H9 (cell line): ENCODE data around the gene RNF114. TPM values are rescaled to one million over a fixed set of nuclear protein-coding genes. Genes with fewer than 3 reads are reported as not detected.

Experiments used
- DNase-seq: peaks from one replicate; pipeline ENCODE4 v3.0.0-alpha.2; 2017
- H2AFZ ChIP-seq: one replicate; pipeline ENCODE4 v1.6.1; 2013; ENCODE audit warnings: mild to moderate bottlenecking, low read length, control low read depth, moderate library complexity
- H2AK5ac ChIP-seq: 2 replicates; pipeline ENCODE4 v1.6.1; 2013; ENCODE audit warnings: low read length, control low read depth, mixed read lengths; ENCODE audit not compliant: insufficient read length
- H2BK120ac ChIP-seq: one replicate; pipeline ENCODE4 v1.6.1; 2013; ENCODE audit warnings: low read depth, mild to moderate bottlenecking, low read length, control low read depth, inconsistent platforms; ENCODE audit not compliant: poor library complexity, severe bottlenecking
- H2BK12ac ChIP-seq: 2 replicates; pipeline ENCODE4 v1.6.1; 2013; ENCODE audit warnings: low read length, control low read depth, mixed read lengths, low read depth; ENCODE audit not compliant: insufficient read length
- H2BK15ac ChIP-seq: 2 replicates; pipeline ENCODE4 v1.6.1; 2013; ENCODE audit warnings: low read depth, low read length, control low read depth
- H2BK20ac ChIP-seq: one replicate; pipeline ENCODE4 v1.6.1; 2013; ENCODE audit warnings: low read depth, mild to moderate bottlenecking, low read length, control low read depth, inconsistent platforms; ENCODE audit not compliant: poor library complexity, severe bottlenecking
- H2BK5ac ChIP-seq: 2 replicates; pipeline ENCODE4 v1.6.1; 2013; ENCODE audit warnings: low read length, control low read depth, mixed read lengths; ENCODE audit not compliant: insufficient read length
- H3K14ac ChIP-seq: 2 replicates; pipeline ENCODE4 v1.6.1; 2013; ENCODE audit warnings: low read length, control low read depth; ENCODE audit not compliant: insufficient read depth
- H3K18ac ChIP-seq: 2 replicates; pipeline ENCODE4 v1.6.1; 2013; ENCODE audit warnings: low read depth, mild to moderate bottlenecking, mixed read lengths, low read length, control low read depth; ENCODE audit not compliant: insufficient read length
- H3K23ac ChIP-seq: 2 replicates; pipeline ENCODE4 v1.6.1; 2013; ENCODE audit warnings: low read length, control low read depth, mixed read lengths, low read depth; ENCODE audit not compliant: insufficient read length
- H3K23me2 ChIP-seq: 2 replicates; pipeline ENCODE4 v1.6.1; 2013; ENCODE audit warnings: low read depth, mild to moderate bottlenecking, mixed read lengths, low read length, control low read depth; ENCODE audit not compliant: insufficient read length, poor library complexity, severe bottlenecking
- H3K27ac ChIP-seq: 2 replicates; pipeline ENCODE4 v1.5.1; 2013; ENCODE audit warnings: low read length, control low read depth, mixed read lengths, low read depth; ENCODE audit not compliant: insufficient read length
- H3K27me3 ChIP-seq: 2 replicates; pipeline ENCODE4 v1.6.1; 2013; ENCODE audit warnings: low read length, control low read depth, inconsistent platforms; ENCODE audit not compliant: insufficient read depth
- H3K4ac ChIP-seq: 2 replicates; pipeline ENCODE4 v1.6.1; 2013; ENCODE audit warnings: low read depth, mild to moderate bottlenecking, control low read depth, inconsistent platforms, low read length, moderate library complexity
- H3K4me1 ChIP-seq: 2 replicates; pipeline ENCODE4 v1.6.1; 2013; ENCODE audit warnings: low read length, control low read depth, inconsistent platforms; ENCODE audit not compliant: insufficient read depth
- H3K4me2 ChIP-seq: 2 replicates; pipeline ENCODE4 v1.6.1; 2013; ENCODE audit warnings: low read length, control low read depth, mixed read lengths; ENCODE audit not compliant: insufficient read length, insufficient read depth
- H3K56ac ChIP-seq: 2 replicates; pipeline ENCODE4 v1.6.1; 2013; ENCODE audit warnings: low read depth, mild to moderate bottlenecking, mixed read lengths, low read length, control low read depth; ENCODE audit not compliant: insufficient read length
- H3K79me1 ChIP-seq: 2 replicates; pipeline ENCODE4 v1.6.1; 2013; ENCODE audit warnings: low read depth, mild to moderate bottlenecking, moderate library complexity, low read length, control low read depth, inconsistent platforms; ENCODE audit not compliant: insufficient read depth, poor library complexity, severe bottlenecking
- H3K79me2 ChIP-seq: 2 replicates; pipeline ENCODE4 v1.6.1; 2013; ENCODE audit warnings: low read length, control low read depth, inconsistent platforms; ENCODE audit not compliant: insufficient read depth
- H3K9ac ChIP-seq: 2 replicates; pipeline ENCODE4 v1.6.1; 2013; ENCODE audit warnings: low read length, control low read depth, mixed read lengths; ENCODE audit not compliant: insufficient read length; ENCODE audit errors: extremely low read depth
- H3K9me3 ChIP-seq: one replicate; pipeline ENCODE4 v1.6.1; 2013; ENCODE audit warnings: low read depth, low read length, inconsistent platforms; ENCODE audit not compliant: control insufficient read depth
- H3T11ph ChIP-seq: one replicate; pipeline ENCODE4 v1.6.1; 2013; ENCODE audit warnings: mild to moderate bottlenecking, low read length, control low read depth, inconsistent platforms
- H4K20me1 ChIP-seq: one replicate; pipeline ENCODE4 v1.6.1; 2013; ENCODE audit not compliant: control insufficient read depth, insufficient read length, insufficient read depth
- H4K5ac ChIP-seq: 2 replicates; pipeline ENCODE4 v1.6.1; 2013; ENCODE audit warnings: low read depth, mild to moderate bottlenecking, mixed read lengths, low read length, control low read depth; ENCODE audit not compliant: insufficient read length
- H4K8ac ChIP-seq: replicated peaks from 2 replicates; pipeline ENCODE4 v1.6.1; 2013; ENCODE audit warnings: low read length, control low read depth, mixed read lengths, low read depth; ENCODE audit not compliant: insufficient read length
- H4K91ac ChIP-seq: 2 replicates; pipeline ENCODE4 v1.6.1; 2013; ENCODE audit warnings: low read depth, mild to moderate bottlenecking, moderate library complexity, mixed read lengths, low read length, control low read depth; ENCODE audit not compliant: insufficient read length
- H3K27ac Mint-ChIP-seq, 3 experiments: 2 replicates in 2 of 3; 3 replicates in 1 of 3; pipeline ENCODE4 v1.8.0; 2020 to 2021; ENCODE audit warnings: mixed read lengths in 3 of 3, mild to moderate bottlenecking in 1 of 3, moderate library complexity in 1 of 3
- H3K27me3 Mint-ChIP-seq: 2 replicates; pipeline ENCODE4 v1.8.0; 2021; ENCODE audit warnings: low read depth, mild to moderate bottlenecking, moderate library complexity, mixed read lengths
- H3K36me3 Mint-ChIP-seq, 3 experiments: 2 replicates in 2 of 3; 3 replicates in 1 of 3; pipeline ENCODE4 v1.8.0; 2020 to 2021; ENCODE audit warnings: low read depth in 3 of 3, mixed read lengths in 3 of 3; ENCODE audit not compliant: insufficient read depth in 1 of 3
- H3K4me1 Mint-ChIP-seq, 2 experiments: 2 replicates each; pipeline ENCODE4 v1.8.0; 2020; ENCODE audit warnings: mixed read lengths in 2 of 2
- H3K4me3 Mint-ChIP-seq, 2 experiments: 2 replicates in 1 of 2; 3 replicates in 1 of 2; pipeline ENCODE4 v1.8.0; 2020 to 2021; ENCODE audit warnings: mild to moderate bottlenecking in 2 of 2, mixed read lengths in 2 of 2, moderate library complexity in 1 of 2
- H3K9me3 Mint-ChIP-seq, 2 experiments: 2 replicates in 1 of 2; 3 replicates in 1 of 2; pipeline ENCODE4 v1.8.0; 2020; ENCODE audit warnings: mild to moderate bottlenecking in 2 of 2, mixed read lengths in 2 of 2, moderate library complexity in 1 of 2
- CTCF ChIP-seq: fragments of 200-600 bp; sonication (generic); conservative IDR thresholded peaks from 3 replicates; pipeline ENCODE4 v1.8.0; 2021; ENCODE audit warnings: antibody characterized with exemption, mild to moderate bottlenecking
- WGBS: extraction: QIAGEN DNeasy Blood & Tissue Kit; methylation state at CpG from one replicate; pipeline ENCODE4 v1.1.7; 2013; ENCODE audit warnings: missing lambda C conversion rate, low lambda C conversion rate, mixed read lengths; ENCODE audit not compliant: insufficient read length; ENCODE audit errors: extremely low coverage; 5-methylcytosine and 5-hydroxymethylcytosine counted together
- total RNA-seq: library from RNA; stranded (reverse); gene quantifications from 2 replicates; pipeline ENCODE4 v1.2.1, GENCODE V29; 2021

Gene RNF114
- total RNA-seq, 1 experiment from 2014 or later, result 75.5 TPM

GRCh38 chr20:50001784-50002311 is 65.7 kb downstream of the RNF114 start:
- Histone ChIP-seq H4K5ac (no peak overlapping the region), H3K27ac (no peak overlapping the region), H3K56ac (no peak overlapping the region), H4K20me1 (no peaks in the 10 kb centered on the region), H2AK5ac (no peak overlapping the region), H3K14ac (no peak overlapping the region), H3K23ac (no peak overlapping the region), H3K9me3 (no peaks in the 10 kb centered on the region), H2BK15ac (no peak overlapping the region), H2AFZ (no peak overlapping the region), H3K79me1 (no peaks in the 10 kb centered on the region), H4K91ac (no peak overlapping the region), H3K79me2 (no peaks in the 10 kb centered on the region), H3K23me2 (no peaks in the 10 kb centered on the region), H3K4ac (no peak overlapping the region), H3K4me2 (no peak overlapping the region), H3K9ac (no peak overlapping the region), H4K8ac (no peak overlapping the region), H2BK20ac (no peak overlapping the region), H3K27me3 (no peaks in the 10 kb centered on the region), H2BK12ac (no peak overlapping the region), H2BK5ac (no peak overlapping the region), H2BK120ac (no peak overlapping the region), H3K4me1 (no peaks in the 10 kb centered on the region), H3T11ph (no peak overlapping the region), H3K18ac (no peak overlapping the region)
- H3K27ac Mint-ChIP-seq, result no peak overlapping the region
- TF ChIP-seq CTCF, result no peak
- no peaks in the 10 kb centered on the region; the same call in none of the 2 replicates for H3K27me3 Mint-ChIP-seq
- no peak overlapping the region for H3K4me3 Mint-ChIP-seq
- WGBS, result no CpG with 5 or more reads among the region's 9 CpGs
- no peak for DNase-seq
- H3K36me3 Mint-ChIP-seq, result no peaks in the 10 kb centered on the region
- H3K9me3 Mint-ChIP-seq, result no peaks in the 10 kb centered on the region
- H3K4me1 Mint-ChIP-seq, result peaks cover 0 to 14% of the 10 kb centered on the region in 2 experiments; a peak in 3 of 4 replicates
